Rectal smooth muscle tissue (tissue), 1 donor: Measurements from ENCODE around the gene CARD19.

Experiments
- H3K27ac ChIP-seq: one replicate; pipeline ENCODE4 v1.7.0; 2013; ENCODE audit warnings: low read depth, low read length, inconsistent platforms
- H3K27me3 ChIP-seq: one replicate; pipeline ENCODE4 v1.7.0; 2013; ENCODE audit warnings: low read length; ENCODE audit not compliant: control insufficient read depth, insufficient read depth
- H3K36me3 ChIP-seq: one replicate; pipeline ENCODE4 v1.7.0; 2013; ENCODE audit warnings: low read length; ENCODE audit not compliant: control insufficient read depth, insufficient read depth
- H3K4me1 ChIP-seq: one replicate; pipeline ENCODE4 v1.7.0; 2013; ENCODE audit warnings: low read length; ENCODE audit not compliant: control insufficient read depth, insufficient read depth
- H3K4me3 ChIP-seq: one replicate; pipeline ENCODE4 v1.7.0; 2013; ENCODE audit warnings: low read length
- H3K9ac ChIP-seq: one replicate; pipeline ENCODE4 v1.7.0; 2013; ENCODE audit warnings: low read length

The CARD19 gene

GRCh38 chr9:93123561-93124283, 27.7 kb downstream of the CARD19 start:
- H3K27me3 ChIP-seq, result no peaks in the 10 kb centered on the region
- H3K9ac ChIP-seq, result no peak overlapping the region
- peaks cover 9% of the 10 kb centered on the region for H3K36me3 ChIP-seq
- H3K27ac ChIP-seq, result no peak overlapping the region
- H3K4me1 ChIP-seq, result peaks cover 39% of the 10 kb centered on the region
- H3K4me3 ChIP-seq, result no peak overlapping the region

DNA sequence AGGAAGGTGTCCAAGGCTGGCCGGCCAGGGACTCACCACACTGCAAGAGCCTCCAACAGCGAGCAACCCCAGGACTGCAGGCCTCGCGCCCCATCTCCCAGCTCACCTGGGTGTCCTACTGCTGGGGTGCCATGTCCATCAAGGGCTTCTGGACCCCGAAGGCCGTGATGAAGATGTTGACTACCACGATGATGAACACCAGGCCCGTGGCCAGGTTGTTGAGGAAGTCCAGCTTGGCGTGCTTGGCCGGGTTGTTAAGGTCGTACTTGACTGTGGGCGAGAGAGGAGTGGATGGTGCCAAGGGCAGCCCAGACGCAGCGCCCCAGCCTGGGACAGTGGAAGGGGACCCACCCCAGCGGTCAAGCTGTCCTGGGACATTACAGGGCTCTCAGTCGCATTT, 28.8 kb downstream of the CARD19 start:
- Histone ChIP-seq H3K27me3 (no peaks in the 10 kb centered on the region), H3K36me3 (peaks cover 9% of the 10 kb centered on the region), H3K4me3 (no peak overlapping the region), H3K27ac (no peak overlapping the region), H3K9ac (no peak overlapping the region), H3K4me1 (peaks cover 43% of the 10 kb centered on the region)

DNA sequence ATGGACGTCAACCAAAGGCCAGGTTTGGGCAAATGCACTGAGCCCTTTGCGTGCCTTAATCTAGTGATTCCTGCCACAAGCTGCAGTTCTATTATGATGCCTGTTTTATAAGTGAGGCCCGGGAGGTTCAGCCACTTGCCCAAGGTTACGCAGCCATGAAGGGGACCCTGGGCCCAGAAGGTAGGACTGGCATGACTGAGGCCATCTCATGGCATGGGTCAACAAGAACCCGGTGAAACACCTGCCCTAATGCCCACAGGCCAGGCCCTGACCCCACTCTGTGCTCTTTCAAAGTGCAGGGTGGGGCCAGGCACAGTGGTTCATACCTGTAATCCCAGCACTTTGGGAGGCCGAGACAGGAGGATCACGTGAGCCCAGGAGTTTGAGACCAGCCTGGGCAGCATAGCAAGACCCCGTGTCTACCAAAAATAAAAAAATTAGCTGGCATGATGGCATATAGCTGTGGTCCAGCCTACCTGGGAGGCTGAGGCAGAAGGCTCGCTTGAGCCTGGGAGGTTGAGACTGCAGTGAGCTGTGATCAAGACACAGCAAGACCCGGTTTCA, 29.4 kb downstream of the CARD19 start:
- H3K4me3 ChIP-seq, result no peak overlapping the region
- peak overlapping the region; percentile 30 for H3K27ac ChIP-seq
- H3K9ac ChIP-seq, result no peak overlapping the region
- peaks cover 9% of the 10 kb centered on the region for H3K36me3 ChIP-seq
- H3K27me3 ChIP-seq, result no peaks in the 10 kb centered on the region
- peaks cover 44% of the 10 kb centered on the region for H3K4me1 ChIP-seq

DNA sequence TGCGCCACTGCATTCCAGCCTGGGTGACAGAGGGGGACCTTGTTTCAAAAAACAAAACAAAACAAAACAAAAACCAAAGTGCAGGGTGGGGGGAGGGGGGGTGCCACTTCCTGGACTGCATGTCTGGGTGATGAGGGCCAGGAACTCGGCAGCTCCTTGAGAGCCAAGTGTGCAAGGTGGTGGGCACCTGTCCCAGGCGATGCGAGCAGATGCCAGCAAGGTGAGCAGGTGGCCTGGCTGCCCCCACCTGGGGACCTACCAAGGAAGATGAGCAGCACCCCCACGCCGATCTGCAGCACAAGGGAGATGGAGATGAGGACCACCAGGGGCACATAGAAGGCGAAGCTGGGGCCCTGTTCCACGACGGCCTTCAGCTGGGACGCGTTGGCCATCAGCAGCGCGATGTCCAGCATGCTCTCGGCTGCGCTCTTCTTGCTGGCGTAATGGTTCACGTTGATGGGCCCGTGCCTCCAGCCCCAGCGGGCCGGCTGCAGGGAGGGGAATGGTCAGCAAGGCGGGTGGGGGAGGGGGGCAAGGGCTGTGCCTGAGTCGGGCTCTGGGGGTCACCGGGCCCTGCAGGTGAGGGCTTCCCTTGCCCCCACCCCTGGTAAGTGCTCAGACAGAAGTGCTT, 30.2 kb downstream of the CARD19 start:
- Histone ChIP-seq H3K9ac (no peak overlapping the region), H3K27ac (peak overlapping the region; percentile 88), H3K36me3 (peaks cover 9% of the 10 kb centered on the region), H3K4me1 (peaks cover 50% of the 10 kb centered on the region), H3K27me3 (no peaks in the 10 kb centered on the region), H3K4me3 (no peak overlapping the region)

DNA sequence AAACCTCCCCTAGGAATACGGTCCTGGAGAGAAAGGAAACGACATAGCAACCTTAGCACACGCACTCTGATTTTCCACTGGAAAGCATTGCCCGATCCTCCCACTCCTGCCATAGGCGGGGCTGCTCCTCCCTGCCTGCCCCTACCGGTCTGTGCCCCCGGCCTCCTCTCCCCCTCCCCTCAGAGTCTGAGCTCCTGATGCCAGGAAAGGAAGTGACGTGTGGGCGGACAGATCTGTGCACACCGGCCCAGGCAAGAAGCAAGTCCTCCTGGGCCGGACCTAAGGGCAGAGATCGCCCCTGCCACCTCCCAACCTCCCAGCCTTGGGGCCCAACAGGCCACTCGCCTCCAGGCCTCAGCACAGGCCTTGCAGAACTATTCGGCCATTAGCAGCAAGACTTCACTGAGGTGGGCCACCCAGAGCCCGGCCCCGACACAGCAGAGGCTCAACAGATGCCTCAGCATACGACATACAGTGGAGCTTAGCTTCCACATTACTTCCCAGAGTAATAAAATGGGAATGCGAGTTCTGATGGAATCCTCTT, 30.9 kb downstream of the CARD19 start:
- H3K9ac ChIP-seq, result peak overlapping the region; percentile 10
- peak overlapping the region; percentile 47 for H3K4me3 ChIP-seq
- peaks cover 57% of the 10 kb centered on the region for H3K4me1 ChIP-seq
- H3K36me3 ChIP-seq, result peaks cover 9% of the 10 kb centered on the region
- peak overlapping the region; percentile 88 for H3K27ac ChIP-seq
- H3K27me3 ChIP-seq, result no peaks in the 10 kb centered on the region

DNA sequence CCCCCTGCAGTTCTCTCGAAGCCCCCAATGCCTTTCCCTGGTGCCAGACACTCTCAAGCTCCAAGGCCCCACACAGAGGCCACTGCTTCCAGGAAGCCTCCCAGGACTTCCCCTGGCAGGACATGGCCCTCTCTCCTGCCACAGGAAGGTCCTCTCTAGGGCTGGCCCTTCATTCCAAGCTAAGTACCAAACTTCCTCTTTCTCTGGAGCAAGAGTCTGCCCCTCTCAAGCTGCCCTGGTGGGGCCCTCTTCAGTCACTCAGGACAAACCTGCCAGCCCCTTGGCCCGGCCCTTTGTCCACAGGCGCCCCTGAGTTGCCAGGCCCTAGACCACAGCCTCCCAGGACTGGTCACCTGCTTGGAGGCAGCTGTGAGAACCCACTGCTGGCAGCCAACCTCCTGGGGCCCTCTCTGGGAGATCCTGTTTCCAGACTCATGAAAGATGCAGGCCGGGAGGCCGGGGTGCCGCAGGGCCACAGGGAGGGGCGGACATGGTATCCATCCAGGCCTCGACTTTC, 31.4 kb downstream of the CARD19 start:
- Histone ChIP-seq H3K9ac (peak overlapping the region; percentile 10), H3K4me1 (peaks cover 62% of the 10 kb centered on the region), H3K36me3 (peaks cover 9% of the 10 kb centered on the region), H3K27ac (peak overlapping the region; percentile 88), H3K4me3 (peak overlapping the region; percentile 47), H3K27me3 (no peaks in the 10 kb centered on the region)

DNA sequence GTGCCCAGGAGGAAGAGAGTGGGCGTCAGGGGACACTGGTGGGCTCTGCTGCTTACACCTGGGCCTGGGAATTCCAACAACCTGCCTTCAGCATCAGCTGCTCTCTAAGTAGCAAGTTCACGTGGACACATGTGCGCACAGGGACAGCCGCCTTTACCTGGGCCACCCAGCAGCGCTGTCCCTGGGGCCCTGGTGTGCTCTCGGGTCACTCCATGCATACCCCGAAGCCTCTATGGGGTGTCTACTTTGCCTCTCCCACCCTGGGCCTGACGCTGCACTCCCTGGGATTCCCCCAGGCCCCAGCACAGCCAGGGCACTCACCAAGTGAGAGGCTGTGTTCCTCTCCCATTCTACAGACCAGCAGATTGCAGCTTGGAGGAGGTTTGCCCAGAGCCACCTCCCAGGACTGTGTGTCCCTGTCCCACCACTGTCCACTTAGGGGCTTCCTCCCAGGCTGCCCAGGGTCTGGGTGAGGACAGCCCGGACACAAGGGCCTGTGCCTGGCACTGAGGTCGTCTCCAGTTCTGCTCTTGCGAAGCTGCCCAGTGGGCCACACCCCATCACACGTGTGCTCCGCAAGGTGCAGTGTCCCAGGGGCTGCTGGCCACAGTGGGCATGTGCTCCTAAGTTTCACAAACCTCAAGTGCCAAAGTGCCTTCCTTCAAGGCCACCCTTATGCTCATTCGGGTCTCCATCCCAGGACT, 32.1 kb downstream of the CARD19 start:
- H3K27me3 ChIP-seq, result no peaks in the 10 kb centered on the region
- peak overlapping the region; percentile 88 for H3K27ac ChIP-seq
- H3K4me3 ChIP-seq, result no peak overlapping the region
- no peak overlapping the region for H3K9ac ChIP-seq
- peaks cover 69% of the 10 kb centered on the region for H3K4me1 ChIP-seq
- peaks cover 9% of the 10 kb centered on the region for H3K36me3 ChIP-seq

GRCh38 chr9:93128715-93129224, 32.8 kb downstream of the CARD19 start:
- H3K9ac ChIP-seq, result peak overlapping the region; percentile 30
- H3K4me1 ChIP-seq, result peaks cover 72% of the 10 kb centered on the region
- no peak overlapping the region for H3K4me3 ChIP-seq
- peaks cover 5% of the 10 kb centered on the region for H3K36me3 ChIP-seq
- no peaks in the 10 kb centered on the region for H3K27me3 ChIP-seq
- peak overlapping the region; percentile 96 for H3K27ac ChIP-seq

DNA sequence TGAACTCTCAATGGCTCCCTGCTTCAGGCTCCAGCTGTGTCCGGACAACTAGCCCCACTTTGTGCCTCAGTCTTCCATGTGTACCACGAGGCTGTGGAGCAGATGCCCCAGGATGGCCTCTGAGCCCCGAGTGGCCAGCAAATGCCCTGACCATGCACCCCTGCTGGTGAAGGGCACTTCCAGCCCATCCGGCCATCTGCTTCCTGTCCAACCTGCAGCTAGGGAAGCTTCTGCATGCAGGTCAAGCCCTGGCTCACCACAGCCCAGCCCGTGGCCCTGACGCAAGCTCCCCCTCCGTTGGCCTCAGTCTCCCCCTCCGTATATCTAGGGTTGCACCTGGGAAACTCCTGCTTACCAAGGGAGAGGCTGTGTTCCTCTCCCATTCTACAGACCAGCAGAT, 33.3 kb downstream of the CARD19 start:
- Histone ChIP-seq H3K4me3 (peak overlapping the region; percentile 5), H3K9ac (peak overlapping the region; percentile 30), H3K36me3 (peaks cover 3% of the 10 kb centered on the region), H3K4me1 (peaks cover 72% of the 10 kb centered on the region), H3K27me3 (no peaks in the 10 kb centered on the region), H3K27ac (peak overlapping the region; percentile 96)

DNA sequence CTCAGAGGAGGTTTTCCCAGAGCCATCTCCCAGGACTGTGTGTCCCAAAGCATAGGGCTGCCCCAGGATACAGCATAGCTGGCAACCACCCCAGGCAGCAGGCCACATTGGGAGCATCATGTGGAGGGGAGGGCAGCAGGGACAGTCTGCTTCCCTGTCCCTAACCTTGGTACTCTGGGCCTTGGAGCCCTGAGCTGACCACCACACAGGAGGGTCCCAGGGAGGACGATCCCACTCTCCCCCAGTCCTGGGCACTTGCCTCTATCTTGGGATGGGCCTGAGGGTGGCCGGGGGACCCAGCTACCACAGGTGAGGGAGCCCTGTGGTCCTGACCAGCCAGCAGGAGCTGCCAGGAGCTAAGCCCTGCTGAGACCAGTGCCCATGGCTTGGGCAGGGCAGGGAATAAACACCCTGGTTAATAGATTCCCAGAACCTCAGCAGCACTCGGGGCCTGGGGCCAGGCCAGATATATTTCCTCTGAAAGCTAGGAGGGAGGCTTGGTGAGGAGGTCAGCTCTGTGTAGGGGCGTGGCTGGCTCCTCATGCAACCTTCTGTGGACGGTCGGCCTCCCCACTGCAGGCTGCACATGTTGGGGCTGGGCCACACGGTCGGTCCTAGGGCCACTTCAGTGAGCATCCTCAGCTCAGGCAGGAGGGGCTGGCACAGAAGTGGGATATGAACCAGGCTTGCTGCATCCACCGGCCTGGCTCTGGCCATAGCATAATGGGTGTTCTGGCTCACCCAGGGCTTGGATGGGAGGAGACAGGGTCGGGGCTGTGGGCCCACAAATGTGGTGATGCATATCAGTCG, 33.9 kb downstream of the CARD19 start:
- peak overlapping the region; percentile 96 for H3K27ac ChIP-seq
- no peaks in the 10 kb centered on the region for H3K36me3 ChIP-seq
- H3K27me3 ChIP-seq, result no peaks in the 10 kb centered on the region
- peaks cover 74% of the 10 kb centered on the region for H3K4me1 ChIP-seq
- H3K4me3 ChIP-seq, result peak overlapping the region; percentile 5
- H3K9ac ChIP-seq, result no peak overlapping the region

DNA sequence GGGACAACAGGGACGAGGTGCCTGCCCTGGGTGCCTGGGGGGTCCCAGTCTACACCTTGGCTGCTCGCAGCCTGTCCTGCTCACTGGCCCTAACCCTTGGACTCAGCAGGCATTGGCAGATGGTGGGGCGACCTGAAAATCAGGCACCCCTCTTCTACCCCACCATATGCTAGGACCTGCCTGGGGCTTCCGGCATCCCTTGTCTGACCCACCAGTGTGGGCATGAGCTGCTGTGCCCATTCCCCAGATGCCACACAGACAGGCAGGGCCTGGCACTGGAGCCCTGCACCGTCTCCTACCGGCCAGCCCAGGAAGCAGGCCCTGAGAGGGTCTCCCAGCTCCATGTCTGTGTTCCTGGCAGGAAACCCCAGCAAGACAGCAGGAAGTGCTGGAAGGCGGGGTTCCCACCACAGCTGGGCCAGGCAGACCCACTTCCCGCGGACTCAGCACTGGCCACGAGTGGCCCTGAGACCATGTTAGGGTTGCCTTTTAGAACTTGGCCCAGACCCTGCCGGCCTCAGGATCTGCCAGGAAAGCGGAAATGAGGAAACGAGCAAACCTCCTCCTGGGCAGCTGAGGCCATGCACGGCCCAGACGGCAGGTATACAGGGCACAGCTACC, 35.0 kb downstream of the CARD19 start:
- H3K4me3 ChIP-seq, result peak overlapping the region; percentile 36
- H3K27ac ChIP-seq, result peak overlapping the region; percentile 96
- peaks cover 75% of the 10 kb centered on the region for H3K4me1 ChIP-seq
- peak overlapping the region; percentile 10 for H3K9ac ChIP-seq
- H3K27me3 ChIP-seq, result no peaks in the 10 kb centered on the region
- H3K36me3 ChIP-seq, result no peaks in the 10 kb centered on the region
